Measurements from ENCODE around the gene TSPAN7.

TSPAN7 gene

DNA sequence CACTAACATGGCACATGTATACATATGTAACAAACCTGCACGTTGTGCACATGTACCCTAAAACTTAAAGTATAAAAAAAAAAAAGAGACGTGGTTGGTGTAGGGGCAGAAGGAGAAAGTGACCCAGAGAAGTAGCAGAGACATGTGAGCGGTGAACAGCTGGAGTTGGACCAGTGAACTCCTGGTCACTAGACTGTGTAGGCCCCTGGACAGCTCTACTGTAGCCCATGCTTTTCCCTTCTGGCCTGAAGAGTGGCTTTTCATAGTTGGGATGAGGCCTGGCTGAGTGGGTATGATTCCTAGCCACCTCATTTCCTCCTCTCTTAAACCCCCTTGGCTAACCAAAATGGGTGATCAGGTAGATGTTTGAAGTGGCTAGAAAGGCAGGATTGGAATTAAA, 16.4 kb downstream of the TSPAN7 start:
- Histone ChIP-seq H3K9me2 (replicated peaks; ENCODE audit: low read depth, low read length) (no peaks in the 10 kb centered on the region), H3K4me2 (ENCODE audit: low read depth, low read length, poor library complexity, severe bottlenecking) (peak overlapping the region; percentile 16), H3K36me3 (ENCODE audit: insufficient read depth, low read length) (peaks cover 11% of the 10 kb centered on the region; the same call in 1 of the 2 replicates), H4K20me1 (ENCODE audit: insufficient read depth, low read length, poor library complexity, severe bottlenecking) (peaks cover 40% of the 10 kb centered on the region), H3F3A (ENCODE audit: low read depth) (no peaks in the 10 kb centered on the region), H3K4me1 (ENCODE audit: insufficient read depth, low read length, poor library complexity, severe bottlenecking) (peaks cover 19% of the 10 kb centered on the region), H3K27me3 (ENCODE audit: insufficient read depth, low read length, poor library complexity, severe bottlenecking) (no peaks in the 10 kb centered on the region), H2AFZ (ENCODE audit: low read length) (no peak overlapping the region), H3K9ac (ENCODE audit: low read depth, low read length, poor library complexity, severe bottlenecking) (no peak overlapping the region), H3K79me2 (ENCODE audit: insufficient read depth, low read length) (peaks cover 100% of the 10 kb centered on the region), H3K4me3 (ENCODE audit: low read length, poor library complexity, severe bottlenecking) (no peak overlapping the region), H3K9me3 (ENCODE audit: insufficient read depth, low read depth, low read length) (no peaks in the 10 kb centered on the region)
- TF ChIP-seq, protein P1, sequence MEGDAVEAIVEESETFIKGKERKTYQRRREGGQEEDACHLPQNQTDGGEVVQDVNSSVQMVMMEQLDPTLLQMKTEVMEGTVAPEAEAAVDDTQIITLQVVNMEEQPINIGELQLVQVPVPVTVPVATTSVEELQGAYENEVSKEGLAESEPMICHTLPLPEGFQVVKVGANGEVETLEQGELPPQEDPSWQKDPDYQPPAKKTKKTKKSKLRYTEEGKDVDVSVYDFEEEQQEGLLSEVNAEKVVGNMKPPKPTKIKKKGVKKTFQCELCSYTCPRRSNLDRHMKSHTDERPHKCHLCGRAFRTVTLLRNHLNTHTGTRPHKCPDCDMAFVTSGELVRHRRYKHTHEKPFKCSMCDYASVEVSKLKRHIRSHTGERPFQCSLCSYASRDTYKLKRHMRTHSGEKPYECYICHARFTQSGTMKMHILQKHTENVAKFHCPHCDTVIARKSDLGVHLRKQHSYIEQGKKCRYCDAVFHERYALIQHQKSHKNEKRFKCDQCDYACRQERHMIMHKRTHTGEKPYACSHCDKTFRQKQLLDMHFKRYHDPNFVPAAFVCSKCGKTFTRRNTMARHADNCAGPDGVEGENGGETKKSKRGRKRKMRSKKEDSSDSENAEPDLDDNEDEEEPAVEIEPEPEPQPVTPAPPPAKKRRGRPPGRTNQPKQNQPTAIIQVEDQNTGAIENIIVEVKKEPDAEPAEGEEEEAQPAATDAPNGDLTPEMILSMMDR (conservative IDR thresholded peaks at IDR 0.05; ENCODE audit: low read length) = no peak
- no peak for TF ChIP-seq EZH2phosphoT487 (IDR thresholded peaks at IDR 0.05; ENCODE audit: borderline replicate concordance)

DNA sequence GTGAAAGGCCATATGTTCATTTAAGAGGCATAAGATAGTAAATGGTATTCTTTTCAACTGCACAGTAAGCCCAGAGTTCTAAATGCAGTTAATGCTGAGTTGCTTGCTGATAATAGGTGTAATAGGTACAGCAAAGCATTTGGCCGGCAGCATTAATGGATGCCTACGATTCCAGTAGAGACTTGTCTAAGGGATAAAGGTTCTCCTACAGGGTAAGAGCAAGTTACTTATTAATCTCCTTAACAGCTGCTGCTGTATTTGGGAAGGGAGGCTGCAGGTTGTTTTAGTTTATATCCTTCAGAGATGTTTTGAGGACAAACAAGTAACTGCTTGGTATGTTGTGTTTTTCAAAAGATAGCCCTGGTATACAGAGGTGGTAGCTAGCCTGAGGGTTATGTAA, 16.8 kb downstream of the TSPAN7 start:
- Histone ChIP-seq H3K9ac (ENCODE audit: low read depth, low read length, poor library complexity, severe bottlenecking) (no peak overlapping the region), H2AFZ (ENCODE audit: low read length) (no peak overlapping the region), H3K79me2 (ENCODE audit: insufficient read depth, low read length) (peaks cover 100% of the 10 kb centered on the region), H3K36me3 (ENCODE audit: insufficient read depth, low read length) (peaks cover 11% of the 10 kb centered on the region; the same call in 1 of the 2 replicates), H3K27me3 (ENCODE audit: insufficient read depth, low read length, poor library complexity, severe bottlenecking) (no peaks in the 10 kb centered on the region), H4K20me1 (ENCODE audit: insufficient read depth, low read length, poor library complexity, severe bottlenecking) (peaks cover 38% of the 10 kb centered on the region), H3K4me3 (ENCODE audit: low read length, poor library complexity, severe bottlenecking) (no peak overlapping the region), H3F3A (ENCODE audit: low read depth) (no peaks in the 10 kb centered on the region), H3K4me1 (ENCODE audit: insufficient read depth, low read length, poor library complexity, severe bottlenecking) (peaks cover 19% of the 10 kb centered on the region), H3K9me3 (ENCODE audit: insufficient read depth, low read depth, low read length) (no peaks in the 10 kb centered on the region), H3K9me2 (replicated peaks; ENCODE audit: low read depth, low read length) (no peaks in the 10 kb centered on the region), H3K4me2 (ENCODE audit: low read depth, low read length, poor library complexity, severe bottlenecking) (peak overlapping the region; percentile 16)
- TF ChIP-seq EZH2phosphoT487 (IDR thresholded peaks at IDR 0.05; ENCODE audit: borderline replicate concordance) = no peak
- TF ChIP-seq, protein P1 (conservative IDR thresholded peaks at IDR 0.05; ENCODE audit: low read length) = no peak

DNA sequence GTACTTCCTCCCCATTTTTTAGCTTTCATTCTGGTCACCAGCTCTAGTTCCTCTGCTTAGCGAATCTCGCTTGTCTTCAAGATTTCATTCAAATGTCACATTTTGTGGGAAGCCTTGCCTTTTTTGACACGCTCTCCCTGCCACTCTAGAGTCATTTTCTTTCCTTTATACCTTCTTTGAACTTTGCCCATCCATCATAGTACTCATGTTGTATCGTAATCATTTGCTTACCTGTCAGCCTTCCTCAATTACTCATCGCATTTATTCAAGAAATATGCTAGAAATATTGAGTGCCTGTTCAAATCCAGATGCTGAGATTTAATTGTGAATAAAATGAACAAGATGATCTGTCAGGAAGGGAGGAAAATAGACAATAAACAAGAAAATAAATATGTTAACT, 21.8 kb downstream of the TSPAN7 start:
- Histone ChIP-seq H3K9ac (ENCODE audit: low read depth, low read length, poor library complexity, severe bottlenecking) (no peak overlapping the region), H3K9me2 (replicated peaks; ENCODE audit: low read depth, low read length) (no peaks in the 10 kb centered on the region), H4K20me1 (ENCODE audit: insufficient read depth, low read length, poor library complexity, severe bottlenecking) (peaks cover 14% of the 10 kb centered on the region), H3K4me2 (ENCODE audit: low read depth, low read length, poor library complexity, severe bottlenecking) (no peak overlapping the region), H3K27me3 (ENCODE audit: insufficient read depth, low read length, poor library complexity, severe bottlenecking) (no peaks in the 10 kb centered on the region), H3K9me3 (ENCODE audit: insufficient read depth, low read depth, low read length) (no peaks in the 10 kb centered on the region), H3F3A (ENCODE audit: low read depth) (peaks cover 4% of the 10 kb centered on the region; the same call in 1 of the 2 replicates), H3K79me2 (ENCODE audit: insufficient read depth, low read length) (peaks cover 96% of the 10 kb centered on the region), H3K36me3 (ENCODE audit: insufficient read depth, low read length) (peaks cover 16% of the 10 kb centered on the region), H3K4me1 (ENCODE audit: insufficient read depth, low read length, poor library complexity, severe bottlenecking) (peaks cover 23% of the 10 kb centered on the region), H2AFZ (ENCODE audit: low read length) (no peak overlapping the region), H3K4me3 (ENCODE audit: low read length, poor library complexity, severe bottlenecking) (no peak overlapping the region)
- no peak for TF ChIP-seq EZH2phosphoT487 (IDR thresholded peaks at IDR 0.05; ENCODE audit: borderline replicate concordance)
- TF ChIP-seq, protein P1 (conservative IDR thresholded peaks at IDR 0.05; ENCODE audit: low read length) = no peak
